Measurements from ENCODE around the gene FARS2.

Gene FARS2

GRCh38 chr6:5261545-5262109 lies 314 bp downstream of the FARS2 start:
- peaks cover 17% of the 10 kb centered on the region for H3K4me1 Mint-ChIP-seq
- H3K27me3 Mint-ChIP-seq, result no peaks in the 10 kb centered on the region
- peaks cover 7% of the 10 kb centered on the region for H3K36me3 Mint-ChIP-seq
- peak overlapping the region; percentile 87 for H3K4me3 Mint-ChIP-seq
- peak overlapping the region; percentile 98 for H3K27ac Mint-ChIP-seq
- H3K9me3 Mint-ChIP-seq, result no peaks in the 10 kb centered on the region
- ATAC-seq (ENCODE audit: low read depth) (no peak), DNase-seq (ENCODE audit: low spot score in 2 of 2) (no peak)

DNA sequence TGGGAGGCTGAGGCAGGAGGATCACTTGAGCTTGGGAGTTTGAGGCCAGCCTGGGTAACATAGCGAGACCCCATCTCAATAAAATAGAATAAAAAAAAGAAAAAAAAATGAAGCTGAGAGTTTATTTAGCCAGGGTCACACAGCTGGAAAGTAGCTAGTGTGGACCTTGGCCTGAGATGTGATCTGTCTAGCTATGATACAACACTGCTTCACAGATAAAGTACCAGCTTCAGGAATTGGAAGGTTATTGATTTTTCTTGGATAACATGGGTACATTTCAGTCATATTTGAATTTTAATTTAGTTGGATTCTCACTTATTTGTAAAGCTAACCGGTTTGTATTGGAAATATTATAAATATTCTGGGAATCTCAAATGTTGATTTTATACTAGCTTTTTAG lies 5.1 kb downstream of the FARS2 start:
- ATAC-seq (ENCODE audit: low read depth) (no peak), DNase-seq (ENCODE audit: low spot score in 2 of 2) (no peak)
- Mint-ChIP-seq H3K36me3 (peaks cover 10% of the 10 kb centered on the region), H3K4me1 (peaks cover 14% of the 10 kb centered on the region), H3K9me3 (peaks cover 1% of the 10 kb centered on the region), H3K27ac (no peak overlapping the region), H3K4me3 (no peak overlapping the region), H3K27me3 (no peaks in the 10 kb centered on the region)

DNA sequence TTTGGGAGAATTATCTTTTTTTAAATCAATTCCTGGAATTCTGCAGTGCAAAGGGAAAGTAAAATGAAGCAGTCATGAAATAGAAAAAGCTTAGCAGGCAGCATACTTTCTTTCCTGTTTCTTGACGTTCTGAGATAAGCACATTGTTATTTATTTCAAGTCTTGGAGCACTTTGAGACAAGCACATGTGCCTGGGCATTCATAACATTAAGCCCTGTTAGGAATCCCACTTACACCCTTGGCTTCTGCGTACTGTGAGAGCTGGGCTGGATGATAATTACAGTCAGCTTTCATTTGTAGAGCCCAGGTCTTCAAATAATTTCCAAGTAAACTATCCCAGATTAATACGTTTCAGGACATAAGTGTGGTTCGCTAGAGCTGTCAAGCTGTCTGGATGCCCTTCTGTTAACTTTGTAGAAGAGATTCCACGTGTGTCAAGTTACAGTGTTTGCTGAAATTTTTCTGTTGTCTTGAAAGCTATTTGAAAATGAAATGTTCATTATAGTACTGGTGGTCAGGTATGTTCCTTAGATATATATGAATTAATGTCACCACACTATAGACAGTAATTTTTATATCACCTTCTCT lies 8.9 kb downstream of the FARS2 start:
- peaks cover 22% of the 10 kb centered on the region for H3K4me1 Mint-ChIP-seq
- peak overlapping the region; percentile 39 for H3K27ac Mint-ChIP-seq
- peaks cover 10% of the 10 kb centered on the region for H3K36me3 Mint-ChIP-seq
- ATAC-seq (ENCODE audit: low read depth) (no peak), DNase-seq (ENCODE audit: low spot score in 2 of 2) (no peak)
- H3K27me3 Mint-ChIP-seq, result no peaks in the 10 kb centered on the region
- peaks cover 1% of the 10 kb centered on the region for H3K9me3 Mint-ChIP-seq
- H3K4me3 Mint-ChIP-seq, result no peak overlapping the region

DNA sequence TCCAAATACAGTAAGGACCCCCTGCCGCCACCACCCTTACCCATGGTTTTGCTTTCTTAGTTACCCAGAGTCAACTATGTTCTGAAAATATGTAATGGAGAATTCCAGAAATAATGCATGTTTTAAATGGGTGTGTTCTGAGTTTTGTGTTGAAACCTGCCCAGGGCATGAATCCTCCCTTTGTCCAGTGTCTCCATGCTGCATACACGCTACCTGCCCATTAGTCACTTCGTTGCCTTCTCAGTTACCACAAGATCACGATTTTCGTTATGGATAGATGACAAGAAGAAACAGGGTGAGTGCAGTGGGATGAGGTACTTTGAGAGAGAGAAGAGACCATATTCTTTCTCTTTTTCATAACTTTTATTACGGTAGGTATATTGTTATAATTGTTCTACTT lies 10.6 kb downstream of the FARS2 start:
- H3K27ac Mint-ChIP-seq, result no peak overlapping the region
- DNase-seq (ENCODE audit: low spot score in 2 of 2), result no peak
- peaks cover 5% of the 10 kb centered on the region for H3K36me3 Mint-ChIP-seq
- peaks cover 18% of the 10 kb centered on the region for H3K4me1 Mint-ChIP-seq
- no peak for ATAC-seq (ENCODE audit: low read depth)
- H3K4me3 Mint-ChIP-seq, result no peak overlapping the region
- peaks cover 1% of the 10 kb centered on the region for H3K9me3 Mint-ChIP-seq
- no peaks in the 10 kb centered on the region for H3K27me3 Mint-ChIP-seq

GRCh38 chr6:5274231-5274630 lies 12.9 kb downstream of the FARS2 start:
- no peaks in the 10 kb centered on the region for H3K27me3 Mint-ChIP-seq
- H3K36me3 Mint-ChIP-seq, result peaks cover 2% of the 10 kb centered on the region
- H3K9me3 Mint-ChIP-seq, result no peaks in the 10 kb centered on the region
- no peak for DNase-seq (ENCODE audit: low spot score in 2 of 2)
- no peak overlapping the region for H3K27ac Mint-ChIP-seq
- ATAC-seq (ENCODE audit: low read depth), result no peak
- no peak overlapping the region for H3K4me3 Mint-ChIP-seq
- H3K4me1 Mint-ChIP-seq, result peaks cover 26% of the 10 kb centered on the region

- Mint-ChIP-seq H3K9me3 (no peaks in the 10 kb centered on the region), H3K27ac (no peak overlapping the region), H3K27me3 (no peaks in the 10 kb centered on the region), H3K36me3 (peaks cover 2% of the 10 kb centered on the region), H3K4me3 (no peak overlapping the region), H3K4me1 (peaks cover 33% of the 10 kb centered on the region)
- ATAC-seq (ENCODE audit: low read depth), result no peak
- DNase-seq (ENCODE audit: low spot score in 2 of 2), result no peak
Observed at GRCh38 chr6:5275497-5275896, 14.2 kb downstream of the FARS2 start.

GRCh38 chr6:5276581-5276980 lies 15.3 kb downstream of the FARS2 start:
- no peaks in the 10 kb centered on the region for H3K9me3 Mint-ChIP-seq
- peaks cover 2% of the 10 kb centered on the region for H3K36me3 Mint-ChIP-seq
- peak overlapping the region; percentile 41 for H3K27ac Mint-ChIP-seq
- DNase-seq (ENCODE audit: low spot score in 2 of 2) (no peak), ATAC-seq (ENCODE audit: low read depth) (no peak)
- peaks cover 32% of the 10 kb centered on the region for H3K4me1 Mint-ChIP-seq
- no peak overlapping the region for H3K4me3 Mint-ChIP-seq
- H3K27me3 Mint-ChIP-seq, result no peaks in the 10 kb centered on the region

DNA sequence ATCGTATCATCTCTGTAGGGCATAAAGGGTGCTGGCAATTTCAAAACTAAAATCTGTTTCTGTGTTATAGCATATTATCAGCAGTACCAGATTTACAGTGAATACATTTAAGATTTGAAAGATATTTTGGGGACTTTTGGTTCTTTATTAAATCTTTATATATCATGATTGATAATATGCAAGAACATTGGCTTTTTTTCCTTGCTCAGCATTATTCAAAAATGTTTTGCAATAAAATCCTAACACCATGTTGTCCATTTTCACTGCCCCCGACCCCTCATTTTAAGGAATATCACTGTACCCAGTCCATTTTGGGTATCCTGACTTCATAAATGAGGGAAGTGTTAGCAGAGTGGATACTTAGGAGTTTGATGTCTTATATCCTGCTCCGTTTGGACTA lies 16.3 kb downstream of the FARS2 start:
- Mint-ChIP-seq H3K4me3 (peak overlapping the region; percentile 82), H3K36me3 (peaks cover 2% of the 10 kb centered on the region), H3K27ac (peak overlapping the region; percentile 78), H3K4me1 (peaks cover 37% of the 10 kb centered on the region), H3K27me3 (no peaks in the 10 kb centered on the region), H3K9me3 (no peaks in the 10 kb centered on the region)
- ATAC-seq (ENCODE audit: low read depth) (no peak), DNase-seq (ENCODE audit: low spot score in 2 of 2) (no peak)

DNA sequence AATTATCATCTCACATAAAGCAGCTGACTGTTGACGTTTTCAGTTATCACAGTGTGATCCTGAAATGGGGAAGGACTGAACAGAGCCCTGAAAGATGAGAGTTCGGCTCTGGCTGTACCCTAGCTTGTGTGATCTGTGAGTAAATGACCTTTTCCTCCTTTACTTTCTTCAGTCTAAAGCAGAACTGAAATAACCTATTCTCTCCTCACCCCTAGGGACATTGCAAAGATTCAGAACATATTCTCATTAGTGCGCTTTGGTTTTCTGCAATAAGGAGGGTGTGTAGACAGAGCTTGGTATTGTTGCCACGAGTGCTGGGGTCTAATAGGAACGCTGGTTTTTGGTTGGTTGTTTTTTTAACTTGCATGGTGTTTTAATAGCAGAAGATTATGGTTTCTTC lies 16.7 kb downstream of the FARS2 start:
- H3K4me3 Mint-ChIP-seq, result peak overlapping the region; percentile 82
- H3K36me3 Mint-ChIP-seq, result peaks cover 2% of the 10 kb centered on the region
- DNase-seq (ENCODE audit: low spot score in 2 of 2), result no peak
- ATAC-seq (ENCODE audit: low read depth), result peak; percentile 82
- H3K4me1 Mint-ChIP-seq, result peaks cover 33% of the 10 kb centered on the region
- H3K9me3 Mint-ChIP-seq, result no peaks in the 10 kb centered on the region
- no peaks in the 10 kb centered on the region for H3K27me3 Mint-ChIP-seq
- peak overlapping the region; percentile 78 for H3K27ac Mint-ChIP-seq

DNA sequence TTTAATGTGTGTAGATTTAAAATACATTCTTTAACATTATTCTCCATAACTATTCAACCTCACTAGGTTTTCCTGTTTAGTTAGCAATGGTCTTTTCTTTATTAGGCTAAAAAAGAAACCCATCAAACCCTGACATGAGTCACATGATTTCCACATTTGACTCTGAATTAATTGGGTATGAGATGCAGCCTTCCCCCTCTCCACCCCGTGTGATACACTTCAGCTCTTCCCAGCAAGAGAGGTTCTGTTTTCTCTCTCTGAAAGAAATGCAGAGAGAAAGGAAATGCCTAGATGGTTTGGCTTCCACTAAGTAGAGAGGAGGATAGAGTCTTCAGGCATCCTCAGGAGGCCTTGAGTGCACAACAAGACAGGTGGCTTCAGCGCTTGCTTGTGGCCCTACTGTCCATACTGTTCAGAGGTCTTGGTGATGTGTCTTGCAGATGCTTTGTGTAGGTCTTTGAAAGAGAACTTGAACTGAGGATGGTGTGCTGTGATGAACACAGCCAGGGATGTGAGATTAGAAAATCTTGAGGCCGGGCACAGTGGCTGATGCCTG lies 17.3 kb downstream of the FARS2 start:
- Mint-ChIP-seq H3K4me1 (peaks cover 28% of the 10 kb centered on the region), H3K9me3 (no peaks in the 10 kb centered on the region), H3K4me3 (peak overlapping the region; percentile 63), H3K36me3 (peaks cover 2% of the 10 kb centered on the region), H3K27me3 (no peaks in the 10 kb centered on the region), H3K27ac (peak overlapping the region; percentile 78)
- DNase-seq (ENCODE audit: low spot score in 2 of 2) (no peak), ATAC-seq (ENCODE audit: low read depth) (peak; percentile 43)

- Mint-ChIP-seq H3K4me3 (no peak overlapping the region), H3K4me1 (peaks cover 33% of the 10 kb centered on the region), H3K27me3 (no peaks in the 10 kb centered on the region), H3K27ac (peak overlapping the region; percentile 78), H3K9me3 (no peaks in the 10 kb centered on the region), H3K36me3 (peaks cover 6% of the 10 kb centered on the region)
- DNase-seq (ENCODE audit: low spot score in 2 of 2) (no peak), ATAC-seq (ENCODE audit: low read depth) (no peak)
Observed at GRCh38 chr6:5279891-5280338, 18.6 kb downstream of the FARS2 start.

DNA sequence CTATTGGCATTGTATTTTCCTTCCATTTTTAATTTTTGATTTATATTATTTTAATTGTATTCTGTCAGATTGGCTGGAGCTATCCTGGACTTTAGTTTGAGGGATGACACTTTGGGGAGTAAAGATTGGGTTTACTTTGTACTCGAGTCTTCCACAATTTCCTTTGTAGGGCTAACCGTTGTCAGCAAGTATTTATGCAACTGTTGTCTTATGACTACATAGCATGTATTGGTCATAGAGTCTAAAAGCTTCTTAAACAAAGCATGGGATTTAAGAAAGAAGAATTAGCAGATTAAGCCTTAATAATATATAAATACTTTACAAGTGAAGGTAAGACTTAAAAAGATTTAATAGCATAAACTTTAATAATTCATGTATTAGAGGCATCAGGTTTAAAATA lies 19.6 kb downstream of the FARS2 start:
- Mint-ChIP-seq H3K27me3 (no peaks in the 10 kb centered on the region), H3K9me3 (no peaks in the 10 kb centered on the region), H3K36me3 (peaks cover 9% of the 10 kb centered on the region), H3K4me1 (peaks cover 42% of the 10 kb centered on the region), H3K27ac (no peak overlapping the region), H3K4me3 (no peak overlapping the region)
- ATAC-seq (ENCODE audit: low read depth) (no peak), DNase-seq (ENCODE audit: low spot score in 2 of 2) (no peak)

DNA sequence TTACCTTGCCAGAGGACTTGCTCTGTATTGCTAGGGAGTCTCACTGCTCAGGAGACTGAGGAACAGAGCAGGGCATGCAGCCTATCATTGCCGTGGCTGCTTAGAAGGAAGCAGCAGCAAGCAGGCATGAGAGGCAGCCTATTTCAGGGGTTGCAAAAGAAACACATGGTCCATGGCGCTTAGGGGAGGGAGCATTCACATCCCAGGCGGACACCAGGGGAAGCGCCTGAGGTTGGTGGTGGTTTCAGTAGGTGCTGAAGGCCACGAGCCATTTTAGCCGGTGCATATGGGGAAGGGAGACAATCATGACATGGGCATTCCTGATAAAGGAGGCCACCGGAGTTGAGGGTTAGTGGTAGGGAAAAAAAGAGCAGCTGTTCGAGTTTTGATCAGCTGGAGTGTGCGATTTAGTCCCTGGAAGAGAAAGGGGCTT lies 20.9 kb downstream of the FARS2 start:
- DNase-seq (ENCODE audit: low spot score in 2 of 2), result no peak
- Mint-ChIP-seq H3K4me1 (peaks cover 47% of the 10 kb centered on the region), H3K4me3 (peak overlapping the region; percentile 17), H3K27me3 (no peaks in the 10 kb centered on the region), H3K27ac (no peak overlapping the region), H3K9me3 (no peaks in the 10 kb centered on the region), H3K36me3 (peaks cover 9% of the 10 kb centered on the region)
- ATAC-seq (ENCODE audit: low read depth), result no peak

DNA sequence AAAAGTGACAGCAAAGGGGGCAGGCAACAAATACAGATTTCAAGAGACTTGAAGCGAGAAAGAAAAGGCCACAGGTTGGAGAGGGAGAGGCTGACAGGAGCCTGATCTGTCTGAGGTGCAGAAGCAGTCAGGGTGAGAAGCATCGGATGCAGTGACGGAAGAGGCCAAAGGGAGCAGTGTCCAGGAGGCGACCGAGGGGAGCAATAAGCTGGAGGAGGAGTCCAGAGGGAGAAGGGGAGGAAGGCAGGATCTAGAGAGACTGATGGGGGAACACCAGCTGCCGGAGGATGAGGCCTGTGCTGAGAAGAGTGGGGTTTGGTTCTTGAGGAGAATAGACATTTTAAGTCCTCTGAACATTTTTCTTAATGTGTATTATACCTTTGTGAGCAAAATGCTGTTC lies 23.8 kb downstream of the FARS2 start:
- Mint-ChIP-seq H3K4me1 (peaks cover 47% of the 10 kb centered on the region), H3K9me3 (no peaks in the 10 kb centered on the region), H3K36me3 (peaks cover 10% of the 10 kb centered on the region), H3K27me3 (no peaks in the 10 kb centered on the region), H3K4me3 (no peak overlapping the region), H3K27ac (no peak overlapping the region)
- ATAC-seq (ENCODE audit: low read depth) (no peak), DNase-seq (ENCODE audit: low spot score in 2 of 2) (no peak)

GRCh38 chr6:5285526-5285925 lies 24.2 kb downstream of the FARS2 start:
- no peak for ATAC-seq (ENCODE audit: low read depth)
- H3K4me3 Mint-ChIP-seq, result no peak overlapping the region
- H3K36me3 Mint-ChIP-seq, result peaks cover 10% of the 10 kb centered on the region
- H3K4me1 Mint-ChIP-seq, result peaks cover 47% of the 10 kb centered on the region
- H3K27me3 Mint-ChIP-seq, result no peaks in the 10 kb centered on the region
- DNase-seq (ENCODE audit: low spot score in 2 of 2), result no peak
- H3K9me3 Mint-ChIP-seq, result no peaks in the 10 kb centered on the region
- no peak overlapping the region for H3K27ac Mint-ChIP-seq

All from memory B cell (primary cell).